AG08396 (cell line): ENCODE measurements around the gene KCND2.

Experiments used
- DNase-seq: peaks from one replicate; pipeline ENCODE4 v3.0.0; 2012; ENCODE audit warnings: low spot score, mixed read lengths

KCND2 gene

GRCh38 chr7:120412139-120413050, 139.4 kb downstream of the KCND2 start:
- DNase-seq = no peak

GRCh38 chr7:120413164-120413563, 140.2 kb downstream of the KCND2 start:
- no peak for DNase-seq

- DNase-seq = no peak
Observed at GRCh38 chr7:120417244-120417979, 144.4 kb downstream of the KCND2 start.

GRCh38 chr7:120421151-120421651, 148.2 kb downstream of the KCND2 start:
- no peak for DNase-seq

- DNase-seq = no peak
Observed at GRCh38 chr7:120431016-120431415, 158.0 kb downstream of the KCND2 start.

- no peak for DNase-seq
Observed at GRCh38 chr7:120436487-120437060, 163.6 kb downstream of the KCND2 start.

GRCh38 chr7:120441850-120442249, 168.9 kb downstream of the KCND2 start:
- no peak for DNase-seq

- DNase-seq = no peak
Observed at GRCh38 chr7:120442838-120443237, 169.9 kb downstream of the KCND2 start.

- no peak for DNase-seq
Observed at GRCh38 chr7:120444650-120445049, 171.7 kb downstream of the KCND2 start.

GRCh38 chr7:120445276-120445675, 172.3 kb downstream of the KCND2 start:
- no peak for DNase-seq

- no peak for DNase-seq
Observed at GRCh38 chr7:120452665-120453064, 179.7 kb downstream of the KCND2 start.

GRCh38 chr7:120456699-120457098, 183.7 kb downstream of the KCND2 start:
- no peak for DNase-seq

GRCh38 chr7:120460949-120461348, 188.0 kb downstream of the KCND2 start:
- DNase-seq = no peak

GRCh38 chr7:120462991-120463390, 190.0 kb downstream of the KCND2 start:
- DNase-seq = no peak

GRCh38 chr7:120464104-120464503, 191.1 kb downstream of the KCND2 start:
- DNase-seq = no peak

- DNase-seq = no peak
Observed at GRCh38 chr7:120467676-120468075, 194.7 kb downstream of the KCND2 start.

- no peak for DNase-seq
Observed at GRCh38 chr7:120468611-120469010, 195.6 kb downstream of the KCND2 start.

GRCh38 chr7:120472892-120473291, 199.9 kb downstream of the KCND2 start:
- no peak for DNase-seq

GRCh38 chr7:120473352-120473751, 200.4 kb downstream of the KCND2 start:
- DNase-seq = no peak

- no peak for DNase-seq
Observed at GRCh38 chr7:120475994-120476393, 203.0 kb downstream of the KCND2 start.

GRCh38 chr7:120480472-120480871, 207.5 kb downstream of the KCND2 start:
- DNase-seq = no peak

GRCh38 chr7:120480930-120481329, 208.0 kb downstream of the KCND2 start:
- DNase-seq = no peak

GRCh38 chr7:120486164-120486563, 213.2 kb downstream of the KCND2 start:
- no peak for DNase-seq
